Stimulated activated CD8-positive, alpha-beta memory T cell treated with anti-CD3 and anti-CD28 coated beads, Interleukin-12 subunit alpha, Interleukin-12 subunit beta, amount 100 ng/mL, for 1 hour (primary cell): ENCODE measurements around the gene RBM8A.

Experiments used
- DNase-seq: peaks from one replicate; pipeline ENCODE4 v3.0.0-alpha.2; 2020; ENCODE audit warnings: low read depth

RBM8A gene

DNA sequence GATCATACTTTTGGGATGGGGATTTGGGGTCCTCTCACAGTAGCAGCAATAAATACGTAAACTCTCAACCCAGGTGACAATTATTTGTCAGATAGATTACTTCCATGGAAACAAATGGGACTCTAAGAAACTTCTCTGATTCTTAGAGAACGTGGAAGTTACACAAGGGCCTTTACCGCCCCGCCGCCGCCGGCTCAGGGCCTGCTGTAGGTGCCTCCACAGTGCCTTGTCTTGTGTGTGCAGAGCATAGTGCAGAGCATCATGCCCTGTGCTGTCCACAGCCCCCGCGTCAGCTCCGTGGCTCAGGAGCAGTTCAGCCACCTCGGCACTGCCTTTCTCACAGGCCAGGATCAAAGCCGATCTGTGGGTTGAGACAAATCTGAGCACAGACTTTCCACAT lies 52.6 kb downstream of the RBM8A start:
- DNase-seq = no peak

GRCh38 chr1:145871994-145872924 lies 55.0 kb downstream of the RBM8A start:
- DNase-seq = peak; percentile 16
